OCI-M2 (cell line): ENCODE data around the gene ODF2L.
"Not testable (repeated sequence)": the region's sequence is repeated elsewhere in the genome, so short reads cannot be mapped to it uniquely, and the experiment has no call there.

Source experiments
- DNase-seq: peaks from one replicate; lab custom pipeline; 2025; ENCODE audit not compliant: unreplicated experiment; lab: John Stamatoyannopoulos, UW

Gene ODF2L

DNA sequence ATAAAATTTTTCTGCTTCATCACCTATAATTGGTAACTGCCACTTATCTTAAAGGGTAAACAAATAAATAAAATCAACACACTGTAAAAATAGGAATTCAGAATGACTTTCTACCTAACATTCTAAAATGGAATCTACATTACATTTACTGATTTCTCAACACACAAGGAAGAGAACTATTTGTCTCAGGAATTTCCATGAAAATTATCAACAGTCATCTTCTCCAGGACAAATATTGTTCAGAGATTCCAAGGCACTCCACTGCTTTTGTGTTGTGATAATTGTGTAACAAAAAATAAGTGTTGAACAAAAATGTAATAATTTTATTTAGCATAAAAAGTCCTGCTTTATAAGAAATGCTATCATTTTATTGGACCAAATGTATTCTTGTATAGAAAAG lies 7.3 kb downstream of the ODF2L start:
- no peak for DNase-seq

DNA sequence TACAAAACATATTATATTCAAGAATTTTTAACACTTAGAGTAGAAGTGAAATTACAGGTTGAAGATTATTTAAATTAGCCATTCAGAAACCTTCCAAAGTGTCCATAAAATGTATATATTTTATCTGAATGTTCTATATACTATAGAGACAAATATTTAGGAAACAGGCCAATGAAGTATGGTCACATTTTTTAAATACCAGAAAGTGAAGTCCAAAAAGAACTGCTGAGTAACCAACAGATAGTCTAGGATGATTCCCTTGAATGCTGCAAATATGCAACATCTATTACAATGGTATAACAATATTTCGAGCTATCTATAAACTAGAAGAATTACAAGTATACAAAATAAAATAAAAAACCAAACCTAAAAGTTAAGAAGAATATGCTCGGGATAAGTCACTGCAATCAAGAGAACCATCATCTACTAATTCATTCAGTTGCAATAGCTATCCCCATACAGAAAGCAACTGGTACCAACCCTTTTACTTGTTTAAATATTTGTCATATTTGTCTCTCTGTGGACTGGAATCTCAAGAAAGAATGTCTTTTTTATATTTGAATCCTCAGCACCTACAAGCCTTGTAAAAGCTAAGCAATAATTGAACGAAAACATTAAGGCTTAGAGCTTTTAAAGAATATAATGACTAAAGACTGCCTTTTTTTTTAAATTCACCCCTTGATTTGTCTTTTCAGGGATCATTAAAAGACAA lies 8.1 kb downstream of the ODF2L start:
- no peak for DNase-seq

- DNase-seq = no peak
Measured at GRCh38 chr1:86382878-86383277, 13.2 kb downstream of the ODF2L start.

- no peak for DNase-seq
Measured at GRCh38 chr1:86381223-86381622, 14.9 kb downstream of the ODF2L start.

GRCh38 chr1:86380257-86380861 lies 15.8 kb downstream of the ODF2L start:
- DNase-seq = no peak

- DNase-seq = no peak
Measured at GRCh38 chr1:86378813-86379212, 17.3 kb downstream of the ODF2L start.

GRCh38 chr1:86377341-86377740 lies 18.8 kb downstream of the ODF2L start:
- DNase-seq = no peak

GRCh38 chr1:86375688-86376087 lies 20.4 kb downstream of the ODF2L start:
- DNase-seq = no peak

DNA sequence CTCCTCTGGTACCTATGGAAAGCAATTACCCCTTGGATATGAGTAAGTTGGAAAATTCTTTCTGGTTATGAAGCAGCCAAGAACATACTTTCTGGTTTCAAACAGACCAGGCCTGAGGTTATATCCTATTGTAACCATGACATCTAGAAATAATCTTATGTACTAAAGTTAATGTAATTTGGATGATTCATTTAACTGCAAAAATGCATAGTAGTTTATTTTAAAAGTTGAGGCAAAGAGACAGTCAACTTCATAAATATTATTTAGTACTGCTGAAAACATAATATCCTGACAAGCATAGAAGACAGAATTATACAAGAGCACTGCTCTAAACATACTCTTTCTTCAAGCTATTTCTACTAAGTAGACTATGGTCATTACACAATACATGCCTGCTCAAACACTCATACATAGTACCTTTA lies 25.5 kb downstream of the ODF2L start:
- DNase-seq = no peak

GRCh38 chr1:86365896-86366295 lies 30.2 kb downstream of the ODF2L start:
- no peak for DNase-seq

- no peak for DNase-seq
Measured at GRCh38 chr1:86362807-86363206, 33.3 kb downstream of the ODF2L start.

DNA sequence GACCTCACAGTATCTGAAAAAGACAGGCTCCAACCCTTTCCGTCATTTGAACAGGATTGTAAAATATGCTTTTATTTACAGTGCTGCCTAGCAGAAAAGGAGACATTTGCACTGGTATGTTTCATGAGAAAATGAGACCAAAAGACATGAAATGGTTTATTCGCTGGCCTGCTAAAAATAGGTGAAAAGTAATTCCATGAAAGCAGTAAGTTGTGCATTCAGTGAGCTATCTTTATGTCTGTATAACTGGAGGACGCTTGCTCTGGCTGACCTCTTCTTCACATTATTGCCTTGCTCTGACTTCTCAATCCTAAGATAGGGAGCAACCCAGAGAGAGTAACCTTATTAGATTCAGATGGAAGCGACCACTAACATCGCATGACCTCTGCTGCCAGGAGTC lies 38.3 kb downstream of the ODF2L start:
- no peak for DNase-seq

GRCh38 chr1:86356247-86356646 lies 39.9 kb downstream of the ODF2L start:
- DNase-seq = no peak

DNA sequence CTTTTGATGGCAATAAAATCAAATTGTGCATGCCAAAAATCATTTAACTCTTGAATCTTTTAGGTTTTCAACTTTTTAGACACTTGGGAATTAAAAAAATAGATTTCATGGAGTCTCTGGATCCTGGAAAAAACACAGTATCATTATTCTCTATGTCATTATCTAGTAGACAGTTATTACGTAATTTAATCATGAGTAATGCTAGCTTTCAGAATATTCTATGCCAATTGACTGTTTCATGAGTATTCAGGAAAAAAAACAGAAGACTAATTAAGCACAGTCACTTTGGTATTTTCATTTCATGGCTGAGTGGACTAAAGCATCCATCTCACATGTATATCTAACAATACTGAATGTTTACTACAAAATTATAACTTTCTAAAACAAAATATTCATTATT lies 44.0 kb downstream of the ODF2L start:
- DNase-seq = no peak

DNA sequence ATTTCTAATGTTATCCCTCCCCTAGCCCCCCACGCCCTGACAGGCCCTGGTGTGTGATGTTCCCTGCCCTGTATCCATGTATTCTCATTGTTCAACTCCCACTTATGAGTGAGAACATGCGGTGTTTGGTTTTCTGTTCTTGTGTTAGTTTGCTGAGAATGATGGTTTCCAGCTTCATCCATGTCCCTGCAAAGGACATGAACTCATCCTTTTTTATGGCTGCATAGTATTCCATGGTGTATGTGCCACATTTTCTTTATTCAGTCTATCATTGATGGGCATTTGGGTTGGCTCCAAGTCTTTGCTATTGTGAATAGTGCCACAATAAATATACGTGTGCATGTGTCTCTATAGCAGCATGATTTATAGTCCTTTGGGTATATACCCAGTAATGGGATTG lies 45.9 kb downstream of the ODF2L start:
- not testable (repeated sequence) for DNase-seq

DNA sequence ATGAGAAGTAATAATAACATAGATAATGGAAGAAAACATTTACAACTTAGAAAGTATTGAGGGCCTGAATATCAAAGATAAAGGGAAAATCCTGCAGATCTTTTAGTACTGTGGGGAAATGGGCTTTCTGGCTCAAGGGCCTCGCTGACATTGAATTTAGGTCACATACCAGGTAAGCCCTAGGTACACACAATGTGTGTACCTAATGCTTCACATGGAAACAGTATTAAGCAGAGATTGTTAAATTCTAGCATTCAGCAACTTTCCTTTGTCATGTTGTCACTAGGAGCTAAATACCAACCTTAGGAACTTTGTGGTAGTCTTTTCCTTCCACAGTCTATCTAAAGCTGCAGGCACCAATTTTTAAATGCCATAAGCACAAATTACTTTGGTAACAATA lies 49.7 kb downstream of the ODF2L start:
- no peak for DNase-seq

GRCh38 chr1:86345042-86345441 lies 51.1 kb downstream of the ODF2L start:
- DNase-seq = no peak

GRCh38 chr1:86339906-86340305 lies 56.2 kb downstream of the ODF2L start:
- DNase-seq = no peak

- no peak for DNase-seq
Measured at GRCh38 chr1:86339014-86339812, 56.9 kb downstream of the ODF2L start.

DNA sequence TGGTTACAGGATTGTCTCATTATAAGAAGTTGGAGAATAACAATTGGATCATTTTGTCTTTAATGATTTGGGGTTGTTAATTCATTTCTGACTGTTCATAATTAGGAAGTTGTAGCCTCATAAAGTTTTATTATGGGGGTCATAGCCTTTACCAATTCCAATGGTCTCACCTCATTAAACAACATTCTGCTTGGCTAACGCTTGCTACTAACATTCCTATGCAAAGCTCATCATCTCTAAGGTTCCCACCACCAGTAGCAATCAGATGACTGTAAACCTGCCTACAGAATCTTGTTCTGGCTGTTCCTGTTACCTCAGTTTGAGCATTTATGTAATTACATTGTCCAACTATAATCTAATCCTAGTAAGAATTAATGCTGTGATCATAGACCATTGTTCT lies 60.2 kb downstream of the ODF2L start:
- DNase-seq = no peak

- no peak for DNase-seq
Measured at GRCh38 chr1:86325264-86325663, 70.9 kb downstream of the ODF2L start.

DNA sequence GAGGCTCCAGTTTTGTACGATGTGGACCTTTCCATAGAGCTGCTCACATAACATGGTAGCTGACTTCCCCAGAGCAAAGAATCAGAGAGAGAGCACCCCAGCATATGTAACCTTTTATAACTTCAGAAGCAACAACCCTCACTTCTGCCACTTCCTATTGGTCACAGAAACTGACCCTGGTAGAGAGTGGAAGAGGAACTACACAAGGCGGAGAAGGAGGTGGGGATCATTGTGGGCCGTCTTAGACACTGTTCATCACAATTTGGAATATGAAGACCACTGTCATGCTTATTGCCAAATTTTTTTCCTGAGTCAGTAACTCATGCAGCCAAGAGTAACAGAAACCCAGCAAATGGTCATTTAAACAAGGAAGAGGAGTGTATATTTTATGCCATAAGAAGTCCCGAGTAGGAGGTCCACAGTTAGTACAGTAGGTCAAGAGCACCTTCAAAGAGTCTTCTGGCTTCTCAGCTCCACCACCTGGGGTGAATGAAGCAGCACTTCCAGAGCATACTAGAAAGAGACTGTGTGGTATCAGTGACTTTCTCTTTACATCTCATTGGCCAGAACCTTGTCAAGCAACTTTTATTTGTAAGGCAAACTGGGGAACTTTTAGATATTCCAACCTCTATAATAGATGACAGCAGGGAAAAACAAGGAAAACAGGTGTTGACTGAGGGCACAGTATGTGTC lies 71.8 kb downstream of the ODF2L start:
- no peak for DNase-seq
